ENCODE data around the gene SNCB. TPM values are rescaled to one million over a fixed set of nuclear protein-coding genes. Genes with fewer than 3 reads are reported as not detected.

Gene SNCB
- total RNA-seq, 1 experiment from 2014 or later, result 2.1 TPM

- peaks cover 18% of the 10 kb centered on the region for H3K27me3 ChIP-seq (ENCODE audit: low read length)
- H3F3A ChIP-seq (ENCODE audit: low read length, unreplicated experiment), result no peaks in the 10 kb centered on the region
- H3K4me1 ChIP-seq (ENCODE audit: insufficient read depth, low read length), result peaks cover 35% of the 10 kb centered on the region
- BruUV-seq (replicated peaks), result no TSS peak
- ATAC-seq (no peak), DNase-seq (no peak)
- H3K4me2 ChIP-seq (ENCODE audit: low read length), result no peak overlapping the region
- no peaks in the 10 kb centered on the region for H3K79me2 ChIP-seq (ENCODE audit: low read length)
- TF ChIP-seq EZH2 (IDR thresholded peaks at IDR 0.05; ENCODE audit: low read length, unreplicated experiment) (no peak), EZH2phosphoT487 (IDR thresholded peaks at IDR 0.05; ENCODE audit: borderline replicate concordance, low read length) (no peak), CTCF (conservative IDR thresholded peaks at IDR 0.05; ENCODE audit: low read depth, low read length) (no peak)
- H3K9me3 ChIP-seq (ENCODE audit: low read length), result no peaks in the 10 kb centered on the region
- CTCF ChIA-PET, result no interaction called here
- intact Hi-C loops (cut with micrococcal nuclease), result no loop called here
- H3K9me2 ChIP-seq (replicated peaks; ENCODE audit: low read length), result no peaks in the 10 kb centered on the region
- H2AFZ ChIP-seq (ENCODE audit: low read length), result no peak overlapping the region
- no peaks in the 10 kb centered on the region for H3K36me3 ChIP-seq (ENCODE audit: low read depth, low read length)
- POLR2A ChIA-PET (ENCODE audit: unreplicated experiment), result no interaction called here
- no peak overlapping the region for H3K27ac ChIP-seq (ENCODE audit: low read length)
- no peaks in the 10 kb centered on the region for H4K20me1 ChIP-seq (ENCODE audit: low read length)
- no peak overlapping the region for H3K4me3 ChIP-seq (ENCODE audit: low read length)
- H3K9ac ChIP-seq (ENCODE audit: low read length), result no peak overlapping the region
These were observed 6.2 kb downstream of the SNCB start for GRCh38 chr5:176624142-176624541.

- no peaks in the 10 kb centered on the region for H3K9me3 ChIP-seq (ENCODE audit: low read length)
- H3K4me1 ChIP-seq (ENCODE audit: insufficient read depth, low read length), result peaks cover 20% of the 10 kb centered on the region
- no peak overlapping the region for H2AFZ ChIP-seq (ENCODE audit: low read length)
- ChIA-PET POLR2A (ENCODE audit: unreplicated experiment) (no interaction called here), CTCF (no interaction called here)
- H3K9me2 ChIP-seq (replicated peaks; ENCODE audit: low read length), result no peaks in the 10 kb centered on the region
- intact Hi-C loops (cut with micrococcal nuclease), result no loop called here
- TF ChIP-seq EZH2 (IDR thresholded peaks at IDR 0.05; ENCODE audit: low read length, unreplicated experiment) (no peak), EZH2phosphoT487 (IDR thresholded peaks at IDR 0.05; ENCODE audit: borderline replicate concordance, low read length) (no peak), CTCF (conservative IDR thresholded peaks at IDR 0.05; ENCODE audit: low read depth, low read length) (no peak)
- no peaks in the 10 kb centered on the region for H3F3A ChIP-seq (ENCODE audit: low read length, unreplicated experiment)
- no peaks in the 10 kb centered on the region for H3K79me2 ChIP-seq (ENCODE audit: low read length)
- no peak overlapping the region for H3K4me2 ChIP-seq (ENCODE audit: low read length)
- DNase-seq, result no peak
- no peaks in the 10 kb centered on the region for H3K36me3 ChIP-seq (ENCODE audit: low read depth, low read length)
- BruUV-seq (replicated peaks), result no TSS peak
- H4K20me1 ChIP-seq (ENCODE audit: low read length), result no peaks in the 10 kb centered on the region
- no peak for ATAC-seq
- no peak overlapping the region for H3K27ac ChIP-seq (ENCODE audit: low read length)
- H3K9ac ChIP-seq (ENCODE audit: low read length), result no peak overlapping the region
- H3K4me3 ChIP-seq (ENCODE audit: low read length), result no peak overlapping the region
- H3K27me3 ChIP-seq (ENCODE audit: low read length), result peaks cover 18% of the 10 kb centered on the region
These were observed 8.7 kb downstream of the SNCB start for GRCh38 chr5:176621661-176622079.

- Histone ChIP-seq H4K20me1 (ENCODE audit: low read length) (no peaks in the 10 kb centered on the region), H3K9ac (ENCODE audit: low read length) (no peak overlapping the region), H3K36me3 (ENCODE audit: low read depth, low read length) (no peaks in the 10 kb centered on the region), H3F3A (ENCODE audit: low read length, unreplicated experiment) (no peaks in the 10 kb centered on the region), H2AFZ (ENCODE audit: low read length) (no peak overlapping the region), H3K4me3 (ENCODE audit: low read length) (no peak overlapping the region), H3K4me1 (ENCODE audit: insufficient read depth, low read length) (peaks cover 9% of the 10 kb centered on the region), H3K9me2 (replicated peaks; ENCODE audit: low read length) (no peaks in the 10 kb centered on the region), H3K9me3 (ENCODE audit: low read length) (no peaks in the 10 kb centered on the region), H3K4me2 (ENCODE audit: low read length) (peak overlapping the region; percentile 56), H3K79me2 (ENCODE audit: low read length) (no peaks in the 10 kb centered on the region), H3K27me3 (ENCODE audit: low read length) (peaks cover 18% of the 10 kb centered on the region), H3K27ac (ENCODE audit: low read length) (no peak overlapping the region)
- intact Hi-C loops (cut with micrococcal nuclease), result no loop called here
- ChIA-PET POLR2A (ENCODE audit: unreplicated experiment) (no interaction called here), CTCF (no interaction called here)
- DNase-seq (no peak), ATAC-seq (peak; percentile 11; the same call in 1 of the 2 replicates)
- BruUV-seq (replicated peaks), result no TSS peak
- no peak for TF ChIP-seq EZH2phosphoT487 (IDR thresholded peaks at IDR 0.05; ENCODE audit: borderline replicate concordance, low read length)
- TF ChIP-seq CTCF (conservative IDR thresholded peaks at IDR 0.05; ENCODE audit: low read depth, low read length), result no peak
- TF ChIP-seq EZH2 (IDR thresholded peaks at IDR 0.05; ENCODE audit: low read length, unreplicated experiment), result no peak
These were observed 9.9 kb downstream of the SNCB start for GRCh38 chr5:176620333-176620981.

Measured in PC-3 (cell line).